K562 (cell line): ENCODE measurements around the gene CHERP. TPM values are rescaled to one million over a fixed set of nuclear protein-coding genes. Genes with fewer than 3 reads are reported as not detected.

ENCODE experiments used
- ATAC-seq: fragments of 200-7000 bp; cut with Tn5 transposase; 3 replicates; pipeline ENCODE4 v1.9.1; 2020; ENCODE audit warnings: moderate library complexity
- BruUV-seq: library from RNA; stranded (reverse); fragments of 400-500 nt; replicated peaks from 2 replicates; lab custom pipeline; 2021; lab: Mats Ljungman, UMichigan
- CTCF ChIA-PET: fragments of 300-600 bp; formaldehyde crosslinking; extraction: SDS; loops from one replicate; lab custom pipeline; 2021; ENCODE audit warnings: low intra/inter-chr PET ratio; lab: Yijun Ruan, JAX
- POLR2A ChIA-PET: fragments of 300-600, 350-650 bp; sonication (Branson Sonifier 250); formaldehyde crosslinking; extraction: SDS; loops from one replicate; lab custom pipeline; 2021; ENCODE audit warnings: antibody characterized with exemption, inconsistent platforms; lab: Yijun Ruan, JAX
- DNase-seq, 4 experiments: peaks; one replicate each; pipeline versions ENCODE4 v3.0.0 to v3.0.0-alpha.2; 2011 to 2018; ENCODE audit warnings: low spot score in 3 of 4, mixed read lengths in 3 of 4; ENCODE audit errors: extremely low read depth in 1 of 4
- FAIRE-seq: peaks from 2 replicates; lab custom pipeline; 2011; peaks lifted over from hg19 to GRCh38; lab: Jason Lieb, UNC
- H2AFZ ChIP-seq: 2 replicates; pipeline ENCODE4 v1.6.0; 2011; ENCODE audit warnings: low read depth, low read length, control low read depth, inconsistent platforms
- H3K27ac ChIP-seq: fragments of 200-600 bp; 3 replicates; pipeline ENCODE4 v1.8.0; 2011; ENCODE audit warnings: low read depth, mild to moderate bottlenecking, control low read depth, inconsistent platforms, low read length, moderate library complexity, mixed read lengths; ENCODE audit errors: extremely low read depth
- H3K27me3 ChIP-seq, 2 experiments: fragments of 300-600 bp in 1 of 2; 2 replicates in 1 of 2; 3 replicates in 1 of 2; pipeline versions ENCODE4 v1.6.0 to v1.8.0; 2011; ENCODE audit warnings: inconsistent platforms in 2 of 2, low read length in 2 of 2, mild to moderate bottlenecking in 1 of 2, mixed read lengths in 1 of 2, moderate library complexity in 1 of 2; ENCODE audit not compliant: control insufficient read depth in 2 of 2, insufficient read depth in 2 of 2
- H3K36me3 ChIP-seq: fragments of 300-600 bp; 3 replicates; pipeline ENCODE4 v1.8.0; 2011; ENCODE audit warnings: mild to moderate bottlenecking, low read length, inconsistent platforms; ENCODE audit not compliant: control insufficient read depth, insufficient read depth
- H3K4me1 ChIP-seq, 2 experiments: fragments of 200-600 bp in 1 of 2; replicated peaks in 1 of 2; 2 replicates in 1 of 2; 3 replicates in 1 of 2; pipeline versions ENCODE4 v1.5.1 to v1.8.0; 2011; ENCODE audit warnings: inconsistent platforms in 2 of 2, low read length in 2 of 2, mild to moderate bottlenecking in 1 of 2, mixed read lengths in 1 of 2, moderate library complexity in 1 of 2; ENCODE audit not compliant: control insufficient read depth in 2 of 2, insufficient read depth in 2 of 2
- H3K4me2 ChIP-seq: 2 replicates; pipeline ENCODE4 v1.6.1; 2011; ENCODE audit warnings: low read length, control low read depth, inconsistent platforms, mixed read lengths; ENCODE audit not compliant: insufficient read depth
- H3K4me3 ChIP-seq: fragments of 200-600 bp; sonication (generic), shearing (Covaris generic); 2 replicates; pipeline ENCODE4 v1.5.1; 2016; ENCODE audit warnings: control low read depth, inconsistent platforms
- H3K79me2 ChIP-seq: fragments of 200-600 bp; 3 replicates; pipeline ENCODE4 v1.8.0; 2011; ENCODE audit warnings: low read length, inconsistent platforms; ENCODE audit not compliant: control insufficient read depth, insufficient read depth
- H3K9ac ChIP-seq, 2 experiments: 2 replicates each; pipeline versions ENCODE4 v1.6.0 to v1.6.1; 2011; ENCODE audit warnings: low read depth in 2 of 2, low read length in 2 of 2, control low read depth in 1 of 2, inconsistent platforms in 1 of 2, mild to moderate bottlenecking in 1 of 2, mixed read lengths in 1 of 2; ENCODE audit not compliant: insufficient read depth in 1 of 2
- H3K9me1 ChIP-seq: one replicate; pipeline ENCODE4 v1.6.0; 2011; ENCODE audit warnings: inconsistent platforms, mild to moderate bottlenecking, low read length, moderate library complexity; ENCODE audit not compliant: control insufficient read depth, insufficient read depth
- H3K9me3 ChIP-seq: replicated peaks from 2 replicates; pipeline ENCODE4 v1.5.1; 2011; ENCODE audit warnings: low read depth, low read length, inconsistent platforms; ENCODE audit not compliant: control insufficient read depth, insufficient read depth
- H4K20me1 ChIP-seq: replicated peaks from 2 replicates; pipeline ENCODE4 v1.6.1; 2011; ENCODE audit warnings: low read length, inconsistent platforms, mixed read lengths; ENCODE audit not compliant: control insufficient read depth, insufficient read depth
- TAF1 ChIP-seq: IDR thresholded peaks from 2 replicates; pipeline ENCODE4 v1.6.1; 2011; ENCODE audit warnings: mild to moderate bottlenecking, low read length, moderate library complexity; ENCODE audit not compliant: insufficient read depth, control insufficient read depth, severe bottlenecking; ENCODE audit errors: extremely low read depth
- UBTF ChIP-seq, 2 experiments: IDR thresholded peaks; 2 replicates each; pipeline ENCODE4 v1.6.1; 2012; ENCODE audit warnings: improper control_type of control experiment in 2 of 2, low read depth in 2 of 2, low read length in 2 of 2, borderline replicate concordance in 1 of 2
- ZBTB33 ChIP-seq: sonication (generic); formaldehyde crosslinking; IDR thresholded peaks from 2 replicates; pipeline ENCODE4 v1.8.1; 2023; ENCODE audit warnings: mild to moderate bottlenecking, missing genetic modification reagents
- ZNF785 ChIP-seq: fragments of 250-450 bp; sonication (Bioruptor Pico); IDR thresholded peaks from 2 replicates; pipeline ENCODE4 v1.4.0; 2020; ENCODE audit warnings: mild to moderate bottlenecking
- WGBS: fragments of 100-300 bp; shearing (Covaris generic); methylation state at CpG from one replicate; pipeline ENCODE4 v1.1.6; 2016; ENCODE audit warnings: low coverage, mixed read lengths; ENCODE audit not compliant: insufficient coverage; ENCODE audit errors: missing lambda C conversion rate; 5-methylcytosine and 5-hydroxymethylcytosine counted together
- in situ Hi-C: fragments of 300-500 bp; cut with MboI; formaldehyde crosslinking; loops from 4 replicates; pipeline ENCODE4 v1.15.0; 2018; ENCODE audit warnings: inconsistent platforms, mixed read lengths
- intact Hi-C: fragments of 100-400 bp; cut with micrococcal nuclease; formaldehyde crosslinking; loops from 2 replicates; pipeline ENCODE4 v1.14.2; 2022
- polyA plus RNA-seq, 8 experiments: library from polyadenylated mRNA; depleted of rRNA in 4 of 8; stranded (reverse) in 5 of 8; unstranded in 3 of 8; fragments of >200 nt; fragmentation: Nextera tagmentation in 2 of 8; fragmentation: Illumina TruSeq in 1 of 8; extraction: Ambion mirVana in 2 of 8; extraction: Trizol in 1 of 8; gene quantifications; 2 replicates each; pipeline versions ENCODE4 v1.2.1 to v1.2.3, GENCODE V29; 2011 to 2014; ENCODE audit warnings: inconsistent platforms in 1 of 8, missing spikeins in 1 of 8
- total RNA-seq, 7 experiments: library from RNA; depleted of rRNA in 6 of 7; stranded (reverse); fragments of >200 nt in 6 of 7; fragmentation: Illumina TruSeq in 2 of 7; extraction: Trizol in 2 of 7; gene quantifications; 2 replicates each; pipeline versions ENCODE4 v1.2.1 to v1.2.3, GENCODE V29; 2011 to 2021; ENCODE audit warnings: low replicate concordance in 1 of 7
- TF ChIP-seq, protein P1 (sequence below): fragments of 250-450 bp; sonication (Bioruptor Pico); IDR thresholded peaks from 2 replicates; pipeline ENCODE4 v1.5.0; 2021; ENCODE audit warnings: mild to moderate bottlenecking, moderate library complexity

CHERP gene
- total and polyA plus RNA-seq, 9 of the 15 experiments (the other 6 are each of a cell fraction or from before 2014, with no cell fraction given): 0.60 to 85.1 (median 7.8) TPM

- no peak for TF ChIP-seq UBTF (IDR thresholded peaks at IDR 0.05; ENCODE audit: borderline replicate concordance in 1 of 2, low read depth in 2 of 2, low read length in 2 of 2)
Measured at GRCh38 chr19:16585094-16585801, 43.0 kb upstream of the CHERP start (continued).

DNA sequence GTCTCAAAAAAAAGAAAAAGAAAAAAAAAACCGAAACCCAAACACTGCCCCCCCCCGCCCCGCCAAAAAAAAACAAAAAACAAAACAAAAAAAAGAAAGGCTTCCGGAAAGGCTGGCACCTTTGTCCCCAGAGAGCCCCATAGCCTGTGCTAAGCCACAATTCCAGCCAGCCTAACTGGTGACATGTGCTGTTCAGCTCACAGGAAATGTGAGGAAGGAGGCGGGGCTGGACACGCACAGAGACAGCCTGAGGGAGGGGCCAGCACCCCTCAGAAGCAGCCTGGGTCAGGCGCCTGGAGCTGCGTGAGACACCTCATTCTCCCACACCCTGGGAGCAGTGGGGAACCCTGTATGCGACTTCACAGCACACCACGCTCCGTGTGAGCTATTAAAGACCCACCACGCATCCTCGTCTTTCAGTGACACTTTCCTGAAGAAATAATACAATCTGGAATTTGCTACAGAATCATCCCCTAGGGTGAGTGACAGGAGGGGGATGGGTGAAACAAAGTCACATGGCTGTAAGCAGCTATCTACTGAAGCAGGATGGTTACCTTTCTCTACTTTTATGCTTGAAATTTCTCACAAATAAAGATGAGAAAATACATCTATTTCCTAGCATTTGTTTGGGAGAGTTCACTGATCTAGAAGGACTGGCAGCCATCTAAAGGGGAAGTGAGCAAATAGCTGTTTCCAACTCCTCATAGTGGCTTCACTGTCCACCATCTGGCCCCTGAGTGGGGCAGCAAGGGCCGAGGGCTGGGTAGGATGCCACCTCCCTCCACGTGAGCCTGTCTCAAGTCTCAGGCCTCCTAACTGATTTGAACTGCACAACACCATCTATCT, 42.2 kb upstream of the CHERP start:
- CTCF ChIA-PET: interaction anchor here (0.7 kb wide), 1 partner anchor 31 kb away, joined by 3 read pairs; no protein-coding TSS in a partner anchor
- ATAC-seq: peak; percentile 85
- Histone ChIP-seq H3K27me3 (no peaks in the 10 kb centered on the region; a peak in 1 of 5 replicates), H3K9ac (peak overlapping the region; percentile 49 to 85), H3K4me1 (peaks cover 74 to 87% of the 10 kb centered on the region in 2 experiments), H3K4me2 (peak overlapping the region; percentile 91), H3K79me2 (peaks cover 99% of the 10 kb centered on the region), H2AFZ (peak overlapping the region; percentile 56), H4K20me1 (peaks cover 28% of the 10 kb centered on the region), H3K27ac (peak overlapping the region; percentile 66), H3K9me3 (no peaks in the 10 kb centered on the region), H3K4me3 (peak overlapping the region; percentile 27), H3K36me3 (peaks cover 30% of the 10 kb centered on the region; the same call in 2 of the 3 replicates), H3K9me1 (peaks cover 4% of the 10 kb centered on the region)
- peak; percentile 75 to 95 (median 84) for DNase-seq
- intact Hi-C loops: no loop called here
- BruUV-seq: TSS peak; percentile 78
- in situ Hi-C loops: no loop called here
- peak; percentile 98 for FAIRE-seq
- WGBS: 2% methylated on average over 15 of the region's 15 CpGs
- POLR2A ChIA-PET: interaction anchor here (0.6 to 1.6 kb wide), 11 partner anchors 9 to 69 kb away, joined by 3 to 8 read pairs (median 3); partner anchors contain the start of gene SLC35E1
- TF ChIP-seq TAF1: peak; percentile 69
- TF ChIP-seq, protein P1, sequence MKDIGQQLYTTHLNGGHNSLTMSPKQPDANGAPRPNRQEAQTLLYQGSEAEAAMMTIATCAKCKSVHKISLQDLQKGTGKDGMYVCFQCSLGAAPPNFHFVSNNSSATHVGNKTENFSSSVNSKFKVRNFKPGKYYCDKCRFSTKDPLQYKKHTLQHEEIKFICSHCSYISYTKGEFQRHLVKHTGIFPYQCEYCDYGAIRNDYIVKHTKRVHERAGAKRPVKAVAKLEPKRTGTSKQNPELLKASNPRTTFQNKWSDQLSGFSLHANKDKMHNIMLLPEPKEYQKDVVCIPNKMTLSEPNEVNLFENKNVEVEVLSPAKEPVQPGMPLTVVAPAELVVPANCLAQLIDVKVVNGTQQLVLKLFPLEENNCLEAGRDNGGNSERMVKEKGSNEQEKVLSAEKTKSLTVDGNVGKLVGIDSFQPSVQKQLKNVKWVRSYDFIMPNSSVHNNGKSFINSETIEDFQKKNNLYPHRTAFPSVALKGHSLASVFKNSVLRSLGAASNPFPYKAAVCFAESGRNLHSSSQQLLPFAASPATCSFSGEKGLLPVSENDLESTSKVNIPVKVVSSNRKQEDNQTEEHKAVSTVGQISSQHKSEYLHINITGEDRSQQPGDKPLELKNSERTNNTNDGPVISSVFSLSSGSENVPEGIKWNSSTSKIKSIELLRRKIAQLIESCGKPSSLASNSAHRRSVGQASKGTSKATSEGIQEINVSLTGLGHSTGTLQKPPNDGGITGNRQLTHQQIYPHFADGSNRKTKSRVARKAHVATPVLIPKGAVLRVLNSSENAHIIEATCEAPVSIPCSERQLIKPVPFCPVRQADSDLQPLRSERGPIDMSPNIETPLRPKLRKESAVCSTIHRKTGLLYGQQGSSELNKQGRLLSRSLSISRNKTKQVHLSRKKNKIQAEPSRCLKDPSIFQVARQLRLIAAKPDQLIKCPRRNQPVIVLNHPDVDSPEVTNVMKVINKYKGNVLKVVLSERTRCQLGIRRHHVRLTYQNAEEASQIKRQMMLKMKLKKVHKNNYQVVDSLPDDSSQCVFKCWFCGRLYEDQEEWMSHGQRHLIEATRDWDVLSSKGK (CRISPR knock-in tag): no peak
- no peak for TF ChIP-seq ZBTB33
- no peak for TF ChIP-seq ZNF785
